ENCODE data around the gene UCN.

Gene UCN

GRCh38 chr2:27335311-27335710 is 27.1 kb upstream of the UCN start:
- TF ChIP-seq FOXP2 (optimal IDR thresholded peaks at IDR 0.05; ENCODE audit: borderline replicate concordance, extremely low read depth, extremely low read length, insufficient read depth) (no peak), TAF1 (IDR thresholded peaks at IDR 0.05; ENCODE audit: borderline replicate concordance, insufficient read depth, low read length) (no peak), REST (IDR thresholded peaks at IDR 0.05; ENCODE audit: insufficient read depth in 1 of 2, low read depth in 2 of 2, low read length in 2 of 2) (no peak), POLR2AphosphoS5 (IDR thresholded peaks at IDR 0.05; ENCODE audit: low read depth, low read length) (no peak), SIN3A (IDR thresholded peaks at IDR 0.05; ENCODE audit: borderline replicate concordance, insufficient read depth, low read length) (no peak)

- no peak for TF ChIP-seq FOXP2 (optimal IDR thresholded peaks at IDR 0.05; ENCODE audit: borderline replicate concordance, extremely low read depth, extremely low read length, insufficient read depth)
- peak; percentile 35; the same call in 1 of the 2 replicates for TF ChIP-seq POLR2AphosphoS5 (IDR thresholded peaks at IDR 0.05; ENCODE audit: low read depth, low read length)
- no peak for TF ChIP-seq REST (IDR thresholded peaks at IDR 0.05; ENCODE audit: insufficient read depth in 1 of 2, low read depth in 2 of 2, low read length in 2 of 2)
- no peak for TF ChIP-seq SIN3A (IDR thresholded peaks at IDR 0.05; ENCODE audit: borderline replicate concordance, insufficient read depth, low read length)
- no peak for TF ChIP-seq TAF1 (IDR thresholded peaks at IDR 0.05; ENCODE audit: borderline replicate concordance, insufficient read depth, low read length)
These were observed 16.5 kb upstream of the UCN start for GRCh38 chr2:27324720-27325119.

- TF ChIP-seq FOXP2 (optimal IDR thresholded peaks at IDR 0.05; ENCODE audit: borderline replicate concordance, extremely low read depth, extremely low read length, insufficient read depth) (no peak), REST (IDR thresholded peaks at IDR 0.05; ENCODE audit: insufficient read depth in 1 of 2, low read depth in 2 of 2, low read length in 2 of 2) (no peak), SIN3A (IDR thresholded peaks at IDR 0.05; ENCODE audit: borderline replicate concordance, insufficient read depth, low read length) (no peak)
These were observed 15.5 kb upstream of the UCN start for GRCh38 chr2:27323596-27324285.

- peak; percentile 86; the same call in 1 of the 2 replicates for TF ChIP-seq SIN3A (IDR thresholded peaks at IDR 0.05; ENCODE audit: borderline replicate concordance, insufficient read depth, low read length)
- TF ChIP-seq REST (IDR thresholded peaks at IDR 0.05; ENCODE audit: insufficient read depth in 1 of 2, low read depth in 2 of 2, low read length in 2 of 2), result no peak; a peak in 1 of 4 replicates
- TF ChIP-seq FOXP2 (optimal IDR thresholded peaks at IDR 0.05; ENCODE audit: borderline replicate concordance, extremely low read depth, extremely low read length, insufficient read depth), result peak; percentile 71
- TF ChIP-seq POLR2AphosphoS5 (IDR thresholded peaks at IDR 0.05; ENCODE audit: low read depth, low read length), result peak; percentile 90
- TF ChIP-seq TAF1 (IDR thresholded peaks at IDR 0.05; ENCODE audit: borderline replicate concordance, insufficient read depth, low read length), result peak; percentile 76
These were observed 14.7 kb upstream of the UCN start, which contains the start of gene MPV17 for GRCh38 chr2:27322766-27323595. MPV17 (minus strand) TSS chr2:27323097; CDS start chr2:27322517, 580 bp downstream.
